ENCODE data around the gene LAPTM4A. TPM values are rescaled to one million over a fixed set of nuclear protein-coding genes. Genes with fewer than 3 reads are reported as not detected.

Gene LAPTM4A
- total RNA-seq, 1 experiment from 2014 or later = 131 TPM

DNA sequence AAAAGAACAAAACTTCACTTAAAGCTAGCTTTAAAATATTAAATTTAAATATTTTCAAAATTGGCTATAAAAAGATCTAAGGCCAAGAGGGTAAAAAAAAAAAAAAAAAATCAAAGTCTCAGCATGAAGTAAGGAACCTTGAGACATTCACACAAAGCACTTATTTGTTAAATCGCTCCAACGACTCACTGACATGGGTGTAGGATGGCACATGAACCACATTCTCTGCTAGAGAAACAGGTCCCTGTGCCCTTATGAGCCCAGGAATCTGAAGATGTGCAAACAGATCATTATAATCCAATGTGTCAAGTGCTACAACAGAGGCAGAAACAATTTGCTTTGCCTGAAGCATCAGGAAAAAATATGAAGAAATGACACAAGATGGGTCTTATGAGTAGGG is 13.8 kb downstream of the LAPTM4A start:
- no peak overlapping the region for H3K4me2 ChIP-seq (ENCODE audit: insufficient read depth, insufficient read length, low read length)
- H3K27me3 Mint-ChIP-seq (ENCODE audit: low read depth) = no peaks in the 10 kb centered on the region

More for the DNA sequence above, 13.8 kb downstream of the LAPTM4A start:
- Histone ChIP-seq H2BK12ac (ENCODE audit: insufficient read length, low read depth, low read length) (no peak overlapping the region), H3K9me3 (ENCODE audit: control insufficient read depth, low read depth, low read length) (no peaks in the 10 kb centered on the region), H4K91ac (ENCODE audit: insufficient read length, low read depth, low read length) (no peak overlapping the region), H2BK120ac (ENCODE audit: low read depth, low read length, poor library complexity, severe bottlenecking) (no peak overlapping the region), H3K4ac (ENCODE audit: low read depth, low read length) (no peak overlapping the region), H3K14ac (ENCODE audit: insufficient read depth, low read length) (no peak overlapping the region), H2BK15ac (ENCODE audit: low read depth, low read length) (no peak overlapping the region), H4K20me1 (ENCODE audit: control insufficient read depth, insufficient read depth, insufficient read length) (no peaks in the 10 kb centered on the region), H4K8ac (replicated peaks; ENCODE audit: insufficient read length, low read depth, low read length) (no peak overlapping the region), H3K27ac (ENCODE audit: insufficient read length, low read depth, low read length) (no peak overlapping the region), H3T11ph (ENCODE audit: low read length) (no peak overlapping the region), H3K79me2 (ENCODE audit: insufficient read depth, low read length) (peaks cover 5% of the 10 kb centered on the region; the same call in 1 of the 2 replicates), H3K27me3 (ENCODE audit: insufficient read depth, low read length) (no peaks in the 10 kb centered on the region), H3K23ac (ENCODE audit: insufficient read length, low read depth, low read length) (no peak overlapping the region), H2BK20ac (ENCODE audit: low read depth, low read length, poor library complexity, severe bottlenecking) (no peak overlapping the region), H2AFZ (ENCODE audit: low read length) (no peak overlapping the region), H3K79me1 (ENCODE audit: insufficient read depth, low read depth, low read length, poor library complexity, severe bottlenecking) (peaks cover 8% of the 10 kb centered on the region), H2BK5ac (ENCODE audit: insufficient read length, low read length) (no peak overlapping the region), H3K23me2 (ENCODE audit: insufficient read length, low read depth, low read length, poor library complexity, severe bottlenecking) (no peaks in the 10 kb centered on the region), H2AK5ac (ENCODE audit: insufficient read length, low read length) (no peak overlapping the region), H4K5ac (ENCODE audit: insufficient read length, low read depth, low read length) (no peak overlapping the region), H3K4me1 (ENCODE audit: insufficient read depth, low read length) (no peaks in the 10 kb centered on the region), H3K18ac (ENCODE audit: insufficient read length, low read depth, low read length) (no peak overlapping the region), H3K9ac (ENCODE audit: extremely low read depth, insufficient read length, low read length) (no peak overlapping the region), H3K56ac (ENCODE audit: insufficient read length, low read depth, low read length) (no peak overlapping the region)
- Mint-ChIP-seq H3K36me3 (ENCODE audit: insufficient read depth in 1 of 3, low read depth in 3 of 3) (peaks cover 46 to 78% (median 75%) of the 10 kb centered on the region in 3 experiments), H3K27ac (no peak overlapping the region), H3K4me1 (0 out of 4 replicates have a peak, but pooled peaks cover 0 to 2% of the 10 kb centered on the region in 2 experiments), H3K9me3 (no peaks in the 10 kb centered on the region), H3K4me3 (no peak overlapping the region)
- WGBS (ENCODE audit: extremely low coverage, insufficient read length, low lambda C conversion rate) = no CpG with 5 or more reads among the region's 2 CpGs
- TF ChIP-seq, protein P1, sequence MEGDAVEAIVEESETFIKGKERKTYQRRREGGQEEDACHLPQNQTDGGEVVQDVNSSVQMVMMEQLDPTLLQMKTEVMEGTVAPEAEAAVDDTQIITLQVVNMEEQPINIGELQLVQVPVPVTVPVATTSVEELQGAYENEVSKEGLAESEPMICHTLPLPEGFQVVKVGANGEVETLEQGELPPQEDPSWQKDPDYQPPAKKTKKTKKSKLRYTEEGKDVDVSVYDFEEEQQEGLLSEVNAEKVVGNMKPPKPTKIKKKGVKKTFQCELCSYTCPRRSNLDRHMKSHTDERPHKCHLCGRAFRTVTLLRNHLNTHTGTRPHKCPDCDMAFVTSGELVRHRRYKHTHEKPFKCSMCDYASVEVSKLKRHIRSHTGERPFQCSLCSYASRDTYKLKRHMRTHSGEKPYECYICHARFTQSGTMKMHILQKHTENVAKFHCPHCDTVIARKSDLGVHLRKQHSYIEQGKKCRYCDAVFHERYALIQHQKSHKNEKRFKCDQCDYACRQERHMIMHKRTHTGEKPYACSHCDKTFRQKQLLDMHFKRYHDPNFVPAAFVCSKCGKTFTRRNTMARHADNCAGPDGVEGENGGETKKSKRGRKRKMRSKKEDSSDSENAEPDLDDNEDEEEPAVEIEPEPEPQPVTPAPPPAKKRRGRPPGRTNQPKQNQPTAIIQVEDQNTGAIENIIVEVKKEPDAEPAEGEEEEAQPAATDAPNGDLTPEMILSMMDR (conservative IDR thresholded peaks at IDR 0.05) = no peak
- DNase-seq = no peak

All from H9 (cell line).